Activated T-cell treated with anti-CD3 and anti-CD28 coated beads, Interleukin-2, amount 50 U/mL, for 4 hours (primary cell): ENCODE measurements around the gene GATM. TPM values are rescaled to one million over a fixed set of nuclear protein-coding genes. Genes with fewer than 3 reads are reported as not detected.
A peak's percentile ranks its signal among the peaks of the same experiment; 100 is the strongest.

Experiments
- ATAC-seq, 2 donors: fragments of 200-7000 bp; cut with Tn5 transposase; one replicate each; pipeline ENCODE4 v1.10.0; 2021
- DNase-seq: peaks from one replicate; pipeline ENCODE4 v3.0.0-alpha.2; 2020
- H3K27me3 Mint-ChIP-seq: one replicate; pipeline ENCODE4 v1.8.0; 2021; ENCODE audit warnings: low read depth, mixed read lengths
- H3K36me3 Mint-ChIP-seq: one replicate; pipeline ENCODE4 v1.8.0; 2022; ENCODE audit warnings: mixed read lengths; ENCODE audit not compliant: insufficient read depth
- H3K4me1 Mint-ChIP-seq: one replicate; pipeline ENCODE4 v1.8.0; 2021; ENCODE audit warnings: low read depth, mixed read lengths
- H3K4me3 Mint-ChIP-seq: one replicate; pipeline ENCODE4 v1.8.0; 2021; ENCODE audit warnings: mild to moderate bottlenecking, moderate library complexity, mixed read lengths
- H3K9me3 Mint-ChIP-seq: one replicate; pipeline ENCODE4 v1.8.0; 2021; ENCODE audit warnings: mixed read lengths
- total RNA-seq, 3 donors: library from RNA; stranded (reverse); gene quantifications; one replicate each; pipeline ENCODE4 v1.2.1, GENCODE V29; 2021

GATM gene, protein sequence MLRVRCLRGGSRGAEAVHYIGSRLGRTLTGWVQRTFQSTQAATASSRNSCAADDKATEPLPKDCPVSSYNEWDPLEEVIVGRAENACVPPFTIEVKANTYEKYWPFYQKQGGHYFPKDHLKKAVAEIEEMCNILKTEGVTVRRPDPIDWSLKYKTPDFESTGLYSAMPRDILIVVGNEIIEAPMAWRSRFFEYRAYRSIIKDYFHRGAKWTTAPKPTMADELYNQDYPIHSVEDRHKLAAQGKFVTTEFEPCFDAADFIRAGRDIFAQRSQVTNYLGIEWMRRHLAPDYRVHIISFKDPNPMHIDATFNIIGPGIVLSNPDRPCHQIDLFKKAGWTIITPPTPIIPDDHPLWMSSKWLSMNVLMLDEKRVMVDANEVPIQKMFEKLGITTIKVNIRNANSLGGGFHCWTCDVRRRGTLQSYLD
- 1 to 10 TPM; 1.2 to 2.7 (median 1.7) TPM for total RNA-seq

DNA sequence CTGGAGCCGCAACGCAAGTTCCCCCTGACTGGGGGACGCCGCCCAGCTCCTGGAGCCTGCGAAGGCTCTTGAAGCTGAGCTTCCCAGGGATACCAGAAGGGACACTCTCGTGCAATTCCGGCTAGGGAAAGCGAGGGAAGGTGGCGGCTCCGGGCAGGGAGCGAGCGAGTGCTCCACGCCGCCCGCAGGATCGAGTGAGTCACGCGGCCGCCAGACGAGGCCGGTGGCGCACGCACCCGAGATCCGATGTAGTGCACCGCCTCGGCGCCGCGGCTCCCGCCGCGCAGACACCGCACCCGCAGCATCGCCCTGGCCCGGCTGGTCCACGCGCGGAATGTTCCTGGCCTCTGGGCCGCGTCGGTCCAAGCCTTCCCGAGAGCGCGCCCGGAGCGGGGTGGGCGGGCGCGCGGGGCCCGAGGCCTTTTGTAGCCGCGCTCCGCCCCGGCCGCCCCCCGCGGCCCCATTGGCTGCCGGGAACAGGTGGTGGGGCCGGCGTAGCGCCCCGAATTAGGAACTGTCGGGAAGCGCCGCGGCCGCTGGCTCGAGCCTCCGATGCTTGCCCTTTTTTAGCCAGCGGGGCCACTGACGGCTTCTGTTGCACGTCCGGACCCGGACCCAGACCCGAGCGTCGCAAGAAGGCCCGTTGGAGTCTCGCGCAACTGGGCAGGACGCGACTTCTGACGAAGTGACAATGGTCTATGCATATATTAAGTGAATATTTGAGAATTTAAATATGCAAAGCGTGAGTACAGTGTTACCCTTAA lies at the start of gene GATM:
Gene GATM, minus strand, starts transcription at position 396 of the 764 bp plus-strand sequence. Its CDS starts 91 bp downstream, at position 305.
- H3K9me3 Mint-ChIP-seq: no peaks in the 10 kb centered on the region
- peaks cover 21% of the 10 kb centered on the region for H3K4me1 Mint-ChIP-seq
- ATAC-seq (peak; percentile 85 to 89), DNase-seq (peak; percentile 46)
- H3K4me3 Mint-ChIP-seq: peak within 1 kb of the TSS; percentile 73
- peaks cover 65% of the 10 kb centered on the region for H3K27me3 Mint-ChIP-seq
- H3K36me3 Mint-ChIP-seq: no peaks in the 10 kb centered on the region

DNA sequence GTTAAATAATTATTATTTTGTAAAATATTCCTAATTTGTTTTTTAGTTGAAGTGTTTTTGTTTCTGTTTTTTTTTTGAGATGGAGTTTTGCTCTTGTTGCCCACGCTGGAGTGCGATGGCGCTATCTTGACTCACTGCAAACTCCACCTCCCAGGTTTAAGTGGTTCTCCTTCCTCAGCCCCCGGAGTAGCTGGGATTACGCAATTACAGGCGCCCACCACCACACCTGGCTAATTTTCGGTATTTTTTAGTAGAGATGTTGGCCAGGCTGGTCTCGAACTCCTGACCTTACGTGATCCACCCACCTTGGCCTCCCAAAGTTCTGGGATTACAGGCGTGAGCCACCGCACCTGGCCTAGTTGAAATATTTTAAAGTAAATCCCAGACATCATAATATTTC lies 48.7 kb upstream of the GATM start:
- Mint-ChIP-seq H3K27me3 (peaks cover 4% of the 10 kb centered on the region), H3K4me3 (no peak overlapping the region), H3K9me3 (no peaks in the 10 kb centered on the region)

DNA sequence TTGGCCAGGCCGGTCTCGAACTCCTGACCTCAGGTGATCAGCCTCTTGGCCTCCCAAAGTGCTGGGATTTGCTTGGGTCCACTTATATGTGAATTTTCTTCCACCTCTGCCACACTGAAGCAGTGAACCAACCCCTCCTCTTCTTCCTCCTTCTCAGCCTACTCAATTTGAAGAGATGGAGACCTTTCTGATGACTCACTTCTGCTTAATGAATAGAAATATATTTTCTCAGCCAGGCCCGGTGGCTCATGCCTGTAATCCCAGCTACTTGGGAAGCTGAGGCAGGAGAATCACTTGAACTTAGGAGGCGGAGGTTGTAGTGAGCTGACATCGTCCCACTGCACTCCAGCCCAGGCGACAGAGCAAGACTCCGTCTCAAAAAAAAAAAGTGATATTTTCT lies 46.8 kb upstream of the GATM start:
- Mint-ChIP-seq H3K9me3 (no peaks in the 10 kb centered on the region), H3K4me1 (no peaks in the 10 kb centered on the region), H3K4me3 (no peak overlapping the region), H3K27me3 (no peaks in the 10 kb centered on the region), H3K36me3 (peaks cover 13% of the 10 kb centered on the region)
- DNase-seq (no peak), ATAC-seq (no peak)

More for the DNA sequence above, 48.7 kb upstream of the GATM start:
- Mint-ChIP-seq H3K36me3 (peaks cover 6% of the 10 kb centered on the region), H3K4me1 (peaks cover 2% of the 10 kb centered on the region)
- DNase-seq: no peak
- ATAC-seq: no peak

DNA sequence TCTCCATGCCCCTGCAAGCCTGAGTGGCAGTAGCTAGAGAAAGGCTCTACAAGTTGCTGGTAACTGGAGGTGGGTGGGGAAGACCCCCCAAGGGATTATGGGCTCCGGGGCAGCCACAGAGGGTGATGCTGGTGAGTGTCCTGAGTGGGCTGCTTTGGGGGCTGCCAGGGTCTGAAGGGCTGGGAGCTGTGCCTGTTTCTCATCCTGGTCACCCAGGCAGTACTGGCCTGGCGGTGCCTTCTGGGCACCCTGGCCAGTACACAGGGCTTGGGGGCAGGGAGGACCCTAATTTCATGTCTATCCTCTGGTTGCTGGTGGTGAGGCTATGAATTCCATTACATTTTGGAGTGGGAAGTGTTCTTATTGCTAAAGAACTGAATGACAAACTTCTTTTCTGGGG lies 46.1 kb upstream of the GATM start:
- H3K4me1 Mint-ChIP-seq: no peaks in the 10 kb centered on the region
- H3K27me3 Mint-ChIP-seq: no peaks in the 10 kb centered on the region

DNA sequence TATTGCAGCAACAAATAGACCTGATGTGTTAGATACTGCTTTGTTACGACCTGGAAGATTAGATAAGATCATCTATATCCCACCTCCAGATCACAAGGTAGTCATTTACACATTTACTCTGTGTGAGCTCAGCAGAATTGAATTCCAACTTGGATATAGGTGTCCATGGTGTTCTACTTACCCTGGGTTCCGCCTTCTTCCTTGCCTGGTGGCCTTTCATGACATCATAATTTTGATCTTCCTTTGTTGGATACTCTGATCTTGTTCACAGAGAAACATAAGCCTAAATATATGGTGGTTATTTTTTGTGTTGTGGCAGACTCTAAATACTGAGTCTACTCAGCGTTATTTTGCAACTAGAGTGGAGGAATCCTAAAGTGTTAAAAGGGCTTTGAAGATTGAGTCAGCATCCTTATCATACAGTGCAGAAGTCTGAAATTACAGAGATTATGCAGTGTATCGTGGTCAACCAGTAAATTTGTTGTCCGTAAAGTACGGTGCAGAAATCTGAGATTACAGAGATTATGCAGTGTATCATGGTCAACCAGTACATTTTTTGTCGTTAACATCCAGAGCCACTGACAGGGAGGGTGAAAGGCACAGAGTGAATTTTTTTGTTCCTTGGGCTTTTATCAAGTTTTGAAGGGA lies 39.1 kb upstream of the GATM start:
- Mint-ChIP-seq H3K9me3 (no peaks in the 10 kb centered on the region), H3K4me1 (peaks cover 17% of the 10 kb centered on the region), H3K4me3 (no peak overlapping the region), H3K27me3 (no peaks in the 10 kb centered on the region), H3K36me3 (peaks cover 48% of the 10 kb centered on the region)
- ATAC-seq: no peak
- DNase-seq: no peak

More for the DNA sequence above, 46.1 kb upstream of the GATM start:
- no peak overlapping the region for H3K4me3 Mint-ChIP-seq
- peaks cover 14% of the 10 kb centered on the region for H3K36me3 Mint-ChIP-seq
- no peak for ATAC-seq
- DNase-seq: no peak
- no peaks in the 10 kb centered on the region for H3K9me3 Mint-ChIP-seq

DNA sequence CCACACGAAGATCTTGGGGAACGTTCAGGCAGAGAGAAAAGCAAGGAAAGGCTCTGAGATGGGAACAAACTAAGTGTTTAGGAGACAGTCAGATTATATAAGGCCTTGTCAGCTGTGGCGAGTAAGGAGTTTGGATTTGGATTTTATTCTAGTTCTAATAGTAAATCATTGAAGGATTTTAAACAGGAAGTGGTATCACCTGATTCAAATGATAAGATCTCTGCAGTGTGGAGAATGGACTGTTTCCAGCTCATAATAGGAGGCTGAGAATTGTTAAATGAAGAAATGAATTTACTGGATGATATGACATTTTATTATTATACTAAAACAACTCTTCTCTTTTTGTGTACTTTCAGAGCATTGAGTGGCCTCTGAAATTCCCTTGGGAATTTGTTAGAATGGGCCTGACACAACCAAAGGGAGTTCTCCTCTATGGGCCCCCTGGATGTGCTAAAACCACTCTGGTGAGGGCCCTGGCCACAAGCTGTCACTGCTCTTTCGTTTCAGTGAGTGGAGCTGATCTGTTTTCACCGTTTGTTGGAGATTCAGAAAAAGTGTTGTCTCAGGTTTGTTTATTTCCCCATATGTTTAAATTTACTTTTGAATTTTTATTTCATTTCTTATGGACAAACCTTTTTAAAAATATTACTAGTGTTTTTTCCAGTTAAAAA lies 36.0 kb upstream of the GATM start:
- Mint-ChIP-seq H3K4me1 (peaks cover 17% of the 10 kb centered on the region), H3K36me3 (peaks cover 48% of the 10 kb centered on the region)
- ATAC-seq: no peak

DNA sequence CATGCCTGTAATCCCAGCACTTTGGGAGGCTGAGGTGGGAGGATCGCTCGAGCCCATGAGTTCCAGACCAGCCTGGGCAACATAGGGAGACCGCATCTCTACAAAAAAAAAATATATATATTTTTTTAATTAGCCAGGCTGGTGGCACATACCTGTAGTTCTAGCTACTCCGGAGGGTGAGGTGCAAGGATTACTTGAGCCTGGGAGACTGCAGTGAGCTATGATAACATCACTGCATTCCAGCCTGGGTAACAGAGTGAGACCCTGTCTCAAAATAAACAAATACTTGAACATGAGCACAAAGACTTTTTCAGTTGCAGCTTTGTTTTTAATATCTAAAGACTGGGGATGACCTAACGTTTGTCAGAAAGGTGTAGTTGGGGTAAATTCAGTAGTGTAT lies 31.3 kb upstream of the GATM start:
- Mint-ChIP-seq H3K4me3 (no peak overlapping the region), H3K36me3 (peaks cover 51% of the 10 kb centered on the region), H3K27me3 (no peaks in the 10 kb centered on the region), H3K4me1 (peaks cover 29% of the 10 kb centered on the region), H3K9me3 (no peaks in the 10 kb centered on the region)
- ATAC-seq (no peak), DNase-seq (no peak)

More for the DNA sequence above, 36.0 kb upstream of the GATM start:
- Mint-ChIP-seq H3K27me3 (no peaks in the 10 kb centered on the region), H3K9me3 (no peaks in the 10 kb centered on the region), H3K4me3 (no peak overlapping the region)
- DNase-seq: no peak

DNA sequence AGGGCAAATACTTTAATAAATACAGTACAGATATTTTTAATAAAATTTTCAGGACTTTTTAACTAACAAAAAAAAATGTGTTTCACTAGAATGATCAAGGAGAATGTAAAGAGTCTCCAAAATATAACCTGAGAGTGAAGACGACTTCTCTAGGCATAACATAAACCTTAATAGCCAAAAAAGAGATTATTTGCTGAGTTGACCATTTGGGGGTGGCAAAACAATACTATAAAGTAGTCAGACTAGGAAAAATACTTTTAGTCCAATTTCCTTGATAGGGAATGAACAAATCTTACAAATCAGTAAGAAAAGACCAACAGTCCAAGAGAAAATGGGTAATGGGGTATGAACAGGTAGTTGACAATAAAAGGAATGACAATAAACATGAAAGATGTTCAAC lies 29.4 kb upstream of the GATM start:
- ATAC-seq (no peak), DNase-seq (no peak)
- H3K9me3 Mint-ChIP-seq: no peaks in the 10 kb centered on the region
- H3K36me3 Mint-ChIP-seq: peaks cover 38% of the 10 kb centered on the region
- H3K4me3 Mint-ChIP-seq: no peak overlapping the region
- H3K4me1 Mint-ChIP-seq: peaks cover 17% of the 10 kb centered on the region
- H3K27me3 Mint-ChIP-seq: no peaks in the 10 kb centered on the region

DNA sequence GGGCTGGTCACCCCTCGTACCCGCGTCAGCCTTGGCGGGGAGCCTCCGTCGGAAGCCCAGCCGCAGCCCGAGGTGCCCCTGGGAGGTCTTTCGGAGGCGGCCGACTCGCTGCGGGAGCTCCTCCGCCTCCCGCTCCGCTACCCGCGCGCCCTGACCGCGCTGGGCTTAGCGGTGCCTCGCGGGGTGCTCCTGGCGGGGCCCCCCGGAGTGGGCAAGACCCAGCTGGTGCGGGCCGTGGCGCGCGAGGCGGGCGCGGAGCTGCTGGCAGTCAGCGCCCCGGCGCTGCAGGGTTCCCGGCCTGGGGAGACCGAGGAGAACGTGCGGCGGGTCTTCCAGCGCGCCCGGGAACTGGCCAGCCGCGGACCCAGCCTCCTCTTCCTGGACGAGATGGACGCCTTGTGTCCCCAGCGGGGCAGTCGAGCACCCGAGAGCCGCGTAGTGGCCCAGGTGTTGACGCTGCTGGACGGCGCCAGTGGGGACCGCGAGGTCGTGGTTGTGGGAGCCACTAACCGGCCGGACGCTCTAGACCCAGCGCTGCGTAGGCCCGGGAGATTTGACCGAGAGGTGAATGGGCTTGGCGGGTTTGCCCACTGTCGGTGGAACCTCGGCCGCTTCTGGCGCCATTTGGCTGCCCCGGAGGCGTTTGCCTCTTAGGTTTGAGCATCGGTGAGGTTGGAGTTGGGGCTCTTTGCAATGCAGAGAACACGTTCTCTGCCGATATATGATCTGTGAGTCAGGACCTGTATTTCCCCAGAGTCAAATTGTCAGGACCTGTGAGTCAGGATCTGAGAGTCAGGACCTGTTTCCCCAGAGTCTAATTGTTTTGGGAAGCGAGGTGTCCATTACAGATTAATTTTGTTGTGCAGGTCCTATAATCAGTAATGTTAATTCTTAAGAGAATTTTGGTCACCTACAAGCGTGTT lies 24.9 kb upstream of the GATM start:
- no peaks in the 10 kb centered on the region for H3K9me3 Mint-ChIP-seq
- H3K4me1 Mint-ChIP-seq: peaks cover 23% of the 10 kb centered on the region
- H3K4me3 Mint-ChIP-seq: peak overlapping the region; percentile 96
- H3K36me3 Mint-ChIP-seq: peaks cover 20% of the 10 kb centered on the region
- H3K27me3 Mint-ChIP-seq: no peaks in the 10 kb centered on the region
- ATAC-seq (peak; percentile 23 to 27), DNase-seq (peak; percentile 29)

DNA sequence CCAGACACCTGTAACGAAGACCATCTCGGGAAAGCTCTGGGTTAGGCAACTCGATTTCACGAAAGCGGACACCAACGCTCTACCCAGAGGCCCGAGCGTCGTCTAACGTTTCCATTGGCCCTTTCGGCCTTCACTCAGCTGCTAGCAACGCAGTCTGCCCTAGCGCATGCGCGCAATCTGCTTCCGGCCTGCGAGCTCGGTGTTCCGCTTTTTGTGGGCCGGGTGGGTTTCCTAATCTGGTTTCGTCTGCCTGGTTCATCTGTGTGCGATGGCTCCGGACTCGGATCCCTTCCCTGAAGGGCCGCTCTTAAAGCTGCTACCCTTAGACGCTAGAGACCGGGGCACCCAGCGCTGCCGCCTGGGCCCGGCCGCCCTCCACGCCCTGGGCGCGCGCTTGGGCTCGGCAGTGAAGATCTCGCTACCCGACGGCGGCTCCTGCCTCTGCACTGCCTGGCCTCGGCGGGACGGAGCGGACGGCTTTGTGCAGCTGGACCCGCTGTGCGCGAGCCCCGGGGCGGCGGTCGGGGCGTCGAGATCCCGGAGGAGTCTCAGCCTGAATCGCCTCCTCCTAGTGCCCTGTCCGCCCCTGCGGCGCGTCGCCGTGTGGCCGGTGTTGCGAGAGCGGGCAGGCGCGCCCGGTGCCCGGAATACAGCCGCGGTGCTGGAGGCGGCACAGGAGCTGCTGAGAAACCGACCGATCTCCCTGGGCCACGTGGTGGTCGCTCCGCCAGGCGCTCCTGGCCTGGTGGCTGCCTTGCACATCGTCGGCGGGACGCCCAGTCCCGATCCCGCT lies 24.0 kb upstream of the GATM start:
- peak overlapping the region; percentile 96 for H3K4me3 Mint-ChIP-seq
- H3K36me3 Mint-ChIP-seq: peaks cover 17% of the 10 kb centered on the region
- no peaks in the 10 kb centered on the region for H3K9me3 Mint-ChIP-seq
- ATAC-seq (peak; percentile 91 to 94), DNase-seq (peak; percentile 93)
- peaks cover 23% of the 10 kb centered on the region for H3K4me1 Mint-ChIP-seq
- peaks cover 3% of the 10 kb centered on the region for H3K27me3 Mint-ChIP-seq

DNA sequence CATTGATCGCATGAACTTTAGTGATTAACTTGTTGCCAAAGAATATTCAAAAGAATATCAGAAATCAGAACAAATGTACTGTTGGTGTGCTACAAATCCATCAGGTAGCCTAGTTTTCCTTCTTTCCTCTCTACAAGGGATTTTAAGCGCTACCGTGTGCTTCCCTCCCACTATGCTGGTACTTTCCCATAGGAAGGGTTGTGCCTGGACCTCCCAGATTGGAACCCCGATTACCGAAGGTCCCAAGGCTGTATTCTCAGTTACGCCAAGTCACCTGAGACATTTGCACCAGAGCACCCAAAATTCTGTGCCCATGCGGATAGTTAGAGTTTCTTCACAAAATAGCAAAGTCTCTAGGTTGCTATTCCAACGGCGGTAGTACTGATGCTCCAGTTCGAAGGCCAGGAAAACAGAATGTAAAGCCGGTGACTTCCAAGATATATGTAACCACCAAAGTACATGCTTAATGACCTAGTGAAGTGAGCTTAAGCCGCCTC lies 23.4 kb upstream of the GATM start:
- DNase-seq (no peak), ATAC-seq (peak in 1 of 2 donors; percentile 1)
- Mint-ChIP-seq H3K9me3 (no peaks in the 10 kb centered on the region), H3K36me3 (peaks cover 13% of the 10 kb centered on the region), H3K4me3 (peak overlapping the region; percentile 96), H3K27me3 (peaks cover 3% of the 10 kb centered on the region), H3K4me1 (peaks cover 22% of the 10 kb centered on the region)

DNA sequence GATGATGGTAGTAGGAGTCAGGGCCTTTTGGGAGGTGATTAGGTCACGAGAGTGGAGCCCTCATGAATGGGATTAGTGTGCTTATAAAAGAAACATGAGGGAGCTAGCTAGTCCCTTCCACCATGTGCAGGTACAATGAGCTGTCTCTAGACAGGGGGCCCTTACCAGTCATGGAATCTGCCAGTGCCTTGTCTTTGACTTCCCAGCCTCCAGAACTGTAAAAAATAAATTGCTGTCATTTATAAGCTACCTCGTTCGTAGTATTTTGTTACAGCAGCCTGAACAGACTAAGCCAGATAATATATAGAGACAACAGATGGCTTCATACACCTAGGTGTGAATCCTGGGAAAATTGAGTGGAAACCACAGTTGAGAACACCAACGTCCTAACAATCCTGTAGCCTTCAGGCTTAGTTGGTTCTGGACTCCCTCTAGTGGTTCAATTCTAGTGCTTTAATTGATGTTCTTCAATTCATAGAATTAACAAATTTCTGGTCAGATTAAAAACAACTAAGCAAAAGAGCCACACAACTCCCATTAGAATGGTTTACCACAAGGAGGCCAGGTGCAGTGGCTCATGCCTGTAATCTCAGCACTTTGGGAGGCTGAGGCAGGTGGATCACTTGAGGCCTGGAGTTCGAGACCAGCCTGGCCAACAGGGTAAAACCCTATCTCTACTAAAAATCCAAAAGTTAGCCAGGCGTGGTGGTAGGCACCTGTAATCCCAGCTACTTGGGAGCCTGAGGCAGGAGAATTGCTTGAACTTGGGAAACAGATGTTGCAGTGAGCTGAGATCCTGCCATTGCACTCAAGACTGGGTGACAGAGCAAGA lies 21.3 kb upstream of the GATM start:
- Mint-ChIP-seq H3K36me3 (no peaks in the 10 kb centered on the region), H3K9me3 (no peaks in the 10 kb centered on the region), H3K4me3 (peak overlapping the region; percentile 11), H3K27me3 (peaks cover 6% of the 10 kb centered on the region), H3K4me1 (peaks cover 11% of the 10 kb centered on the region)
- DNase-seq: no peak
- no peak for ATAC-seq
